Measurements from ENCODE around the gene TCEAL1.

Gene TCEAL1

GRCh38 chrX:103616676-103617186, 12.0 kb upstream of the TCEAL1 start:
- TF ChIP-seq CTCF (IDR thresholded peaks at IDR 0.05; ENCODE audit: low read depth, low read length): no peak
- no peak for DNase-seq (ENCODE audit: extremely low read depth, low read depth)

- no peak for DNase-seq (ENCODE audit: extremely low read depth, low read depth)
- no peak for TF ChIP-seq CTCF (IDR thresholded peaks at IDR 0.05; ENCODE audit: low read depth, low read length)
Measured at GRCh38 chrX:103624111-103624510, 4.7 kb upstream of the TCEAL1 start.

GRCh38 chrX:103626855-103627254, 1.9 kb upstream of the TCEAL1 start:
- no peak for DNase-seq (ENCODE audit: extremely low read depth, low read depth)
- TF ChIP-seq CTCF (IDR thresholded peaks at IDR 0.05; ENCODE audit: low read depth, low read length): no peak

GRCh38 chrX:103629318-103630170, 769 bp downstream of the TCEAL1 start:
- DNase-seq (ENCODE audit: extremely low read depth, low read depth): peak; percentile 35
- TF ChIP-seq CTCF (IDR thresholded peaks at IDR 0.05; ENCODE audit: low read depth, low read length): peak; percentile 74

- DNase-seq (ENCODE audit: extremely low read depth, low read depth): no peak
- no peak for TF ChIP-seq CTCF (IDR thresholded peaks at IDR 0.05; ENCODE audit: low read depth, low read length)
Measured at GRCh38 chrX:103630171-103630511, 1.4 kb downstream of the TCEAL1 start.

- DNase-seq (ENCODE audit: extremely low read depth, low read depth): no peak
- TF ChIP-seq CTCF (IDR thresholded peaks at IDR 0.05; ENCODE audit: low read depth, low read length): no peak
Measured at GRCh38 chrX:103631145-103631544, 2.4 kb downstream of the TCEAL1 start.

- no peak for DNase-seq (ENCODE audit: extremely low read depth, low read depth)
- no peak for TF ChIP-seq CTCF (IDR thresholded peaks at IDR 0.05; ENCODE audit: low read depth, low read length)
Measured at GRCh38 chrX:103635436-103635835, 6.7 kb downstream of the TCEAL1 start.
